ENCODE measurements around the gene MAST2.
"Not testable (repeated sequence)": the region's sequence is repeated elsewhere in the genome, so short reads cannot be mapped to it uniquely, and the experiment has no call there.

MAST2 gene

GRCh38 chr1:45942411-45942810 is 139.0 kb downstream of the MAST2 start:
- Histone ChIP-seq H3K9me3 (ENCODE audit: severe bottlenecking) (no peaks in the 10 kb centered on the region), H3K4me3 (ENCODE audit: low read depth, low read length) (no peak overlapping the region), H3K27me3 (ENCODE audit: insufficient read depth, low read depth, severe bottlenecking) (no peaks in the 10 kb centered on the region), H3K27ac (no peak overlapping the region), H3K36me3 (no peaks in the 10 kb centered on the region)
- TF ChIP-seq CTCF (IDR thresholded peaks at IDR 0.05; ENCODE audit: low read depth, low read length): no peak
- DNase-seq: no peak

GRCh38 chr1:45943185-45943584 is 139.8 kb downstream of the MAST2 start:
- no peak overlapping the region for H3K4me3 ChIP-seq (ENCODE audit: low read depth, low read length)
- H3K27me3 ChIP-seq (ENCODE audit: insufficient read depth, low read depth, severe bottlenecking): no peaks in the 10 kb centered on the region
- TF ChIP-seq CTCF (IDR thresholded peaks at IDR 0.05; ENCODE audit: low read depth, low read length): no peak
- H3K27ac ChIP-seq: no peak overlapping the region
- no peak for DNase-seq
- no peaks in the 10 kb centered on the region for H3K36me3 ChIP-seq
- H3K9me3 ChIP-seq (ENCODE audit: severe bottlenecking): no peaks in the 10 kb centered on the region

- no peak for TF ChIP-seq CTCF (IDR thresholded peaks at IDR 0.05; ENCODE audit: low read depth, low read length)
- H3K27ac ChIP-seq: no peak overlapping the region
- H3K36me3 ChIP-seq: no peaks in the 10 kb centered on the region
- H3K4me3 ChIP-seq (ENCODE audit: low read depth, low read length): no peak overlapping the region
- DNase-seq: no peak
- H3K9me3 ChIP-seq (ENCODE audit: severe bottlenecking): no peaks in the 10 kb centered on the region
- H3K27me3 ChIP-seq (ENCODE audit: insufficient read depth, low read depth, severe bottlenecking): no peaks in the 10 kb centered on the region
Measured at GRCh38 chr1:45945426-45945825, 142.0 kb downstream of the MAST2 start.

- not testable (repeated sequence) for H3K36me3 ChIP-seq; H3K27me3 ChIP-seq (ENCODE audit: insufficient read depth, low read depth, severe bottlenecking); H3K4me3 ChIP-seq (ENCODE audit: low read depth, low read length); H3K9me3 ChIP-seq (ENCODE audit: severe bottlenecking); H3K27ac ChIP-seq; DNase-seq
Measured at GRCh38 chr1:45949462-45949861, 146.1 kb downstream of the MAST2 start.

- Histone ChIP-seq H3K4me3 (ENCODE audit: low read depth, low read length) (no peak overlapping the region), H3K27me3 (ENCODE audit: insufficient read depth, low read depth, severe bottlenecking) (no peaks in the 10 kb centered on the region), H3K36me3 (no peaks in the 10 kb centered on the region), H3K9me3 (ENCODE audit: severe bottlenecking) (no peaks in the 10 kb centered on the region), H3K27ac (no peak overlapping the region)
- TF ChIP-seq CTCF (IDR thresholded peaks at IDR 0.05; ENCODE audit: low read depth, low read length): no peak
- no peak for DNase-seq
Measured at GRCh38 chr1:45952072-45952471, 148.7 kb downstream of the MAST2 start.

GRCh38 chr1:45953934-45954847 is 150.8 kb downstream of the MAST2 start:
- Histone ChIP-seq H3K36me3 (no peaks in the 10 kb centered on the region), H3K27ac (no peak overlapping the region), H3K4me3 (ENCODE audit: low read depth, low read length) (no peak overlapping the region), H3K27me3 (ENCODE audit: insufficient read depth, low read depth, severe bottlenecking) (no peaks in the 10 kb centered on the region), H3K9me3 (ENCODE audit: severe bottlenecking) (no peaks in the 10 kb centered on the region)
- TF ChIP-seq CTCF (IDR thresholded peaks at IDR 0.05; ENCODE audit: low read depth, low read length): no peak
- DNase-seq: no peak

Data from WERI-Rb-1 (cell line).